ENCODE measurements around the gene RNF39.

- no peak for TF ChIP-seq CTCF (conservative IDR thresholded peaks at IDR 0.05; ENCODE audit: low read length)
- TF ChIP-seq EZH2phosphoT487 (IDR thresholded peaks at IDR 0.05; ENCODE audit: borderline replicate concordance, low read depth, low read length) = no peak
Measured at GRCh38 chr6:30022189-30022588, 53.4 kb downstream of the RNF39 start.
